ENCODE measurements around the gene NRG3. TPM values are rescaled to one million over a fixed set of nuclear protein-coding genes. Genes with fewer than 3 reads are reported as not detected.

Gene NRG3
- total and polyA plus RNA-seq, 2 of the 4 experiments (the other 2 are of a cell fraction): not detected

GRCh38 chr10:82124713-82125112 is 249.7 kb downstream of the NRG3 start:
- TF ChIP-seq POLR2A (IDR thresholded peaks at IDR 0.05; ENCODE audit: low read depth, low read length): no peak
- no peak for TF ChIP-seq USF2 (IDR thresholded peaks at IDR 0.05; ENCODE audit: low read depth, low read length)
- TF ChIP-seq RCOR1 (IDR thresholded peaks at IDR 0.05; ENCODE audit: insufficient replicate concordance, low read length): no peak
- no peak for TF ChIP-seq CHD1 (IDR thresholded peaks at IDR 0.05; ENCODE audit: low read depth, low read length)
- no peak for TF ChIP-seq MXI1 (IDR thresholded peaks at IDR 0.05; ENCODE audit: borderline replicate concordance, low read depth, low read length)
- no peak for TF ChIP-seq NFE2L2 (IDR thresholded peaks at IDR 0.05; ENCODE audit: low read depth, low read length)
- no peak for TF ChIP-seq SMC3 (IDR thresholded peaks at IDR 0.05; ENCODE audit: low read depth, low read length)
- TF ChIP-seq RAD21 (IDR thresholded peaks at IDR 0.05; ENCODE audit: low read length): no peak
- no peak for TF ChIP-seq RFX5 (IDR thresholded peaks at IDR 0.05; ENCODE audit: low read depth, low read length)
- TF ChIP-seq FOS (IDR thresholded peaks at IDR 0.05; ENCODE audit: low read depth, low read length): no peak
- TF ChIP-seq MAZ (IDR thresholded peaks at IDR 0.05; ENCODE audit: borderline replicate concordance, low read depth, low read length): no peak
- TF ChIP-seq ELK1 (IDR thresholded peaks at IDR 0.05; ENCODE audit: borderline replicate concordance, low read depth, low read length): no peak
- no peak for TF ChIP-seq CTCF (conservative IDR thresholded peaks at IDR 0.05; ENCODE audit: low read depth, low read length)
- TF ChIP-seq BHLHE40 (IDR thresholded peaks at IDR 0.05; ENCODE audit: low read depth, low read length): no peak
- peaks cover 5% of the 10 kb centered on the region; the same call in 1 of the 2 replicates for H3K9me3 ChIP-seq (ENCODE audit: control insufficient read depth, insufficient read depth, low read length)
- H3K9me1 ChIP-seq (ENCODE audit: insufficient read depth, low read length): no peaks in the 10 kb centered on the region
- H3K27me3 ChIP-seq (ENCODE audit: control insufficient read depth, insufficient read depth, low read length): no peaks in the 10 kb centered on the region
- no peak overlapping the region for H3K18ac ChIP-seq (ENCODE audit: low read depth, low read length)
- intact Hi-C loops (cut with micrococcal nuclease): no loop called here
- H3K23ac ChIP-seq (ENCODE audit: low read depth, low read length): no peak overlapping the region
- H3K9ac ChIP-seq (ENCODE audit: low read depth, low read length): no peak overlapping the region
- H3K56ac ChIP-seq (ENCODE audit: extremely low read depth, insufficient read depth, low read length): no peak overlapping the region
- H2BK15ac ChIP-seq (ENCODE audit: low read depth, low read length): no peak overlapping the region
- ChIA-PET CTCF (no interaction called here), POLR2A (ENCODE audit: unreplicated experiment) (no interaction called here)
- H2AK9ac ChIP-seq (replicated peaks; ENCODE audit: low read depth, low read length, poor library complexity): no peak overlapping the region
- no peak overlapping the region for H3K14ac ChIP-seq (replicated peaks; ENCODE audit: low read depth, low read length)
- ATAC-seq (ENCODE audit: low read depth) (no peak), DNase-seq (no peak)
- H3K4ac ChIP-seq (ENCODE audit: low read depth, low read length): no peak overlapping the region
- no peaks in the 10 kb centered on the region for H3K4me1 ChIP-seq (ENCODE audit: control insufficient read depth, insufficient read depth, low read length)
- dilution Hi-C loops (cut with HindIII; ENCODE audit: low sequenced_read_pairs, unreplicated experiment): no loop called here
- H3K4me2 ChIP-seq (ENCODE audit: low read depth, low read length): no peak overlapping the region
- no peak overlapping the region for H4K91ac ChIP-seq (ENCODE audit: insufficient read depth, low read depth, low read length)
- no peaks in the 10 kb centered on the region for H4K20me1 ChIP-seq (ENCODE audit: insufficient read depth, low read length)
- no peak overlapping the region for H4K5ac ChIP-seq (ENCODE audit: low read depth, low read length)
- H4K8ac ChIP-seq (ENCODE audit: low read depth in 2 of 2, low read length in 2 of 2): no peak overlapping the region
- H3K27ac ChIP-seq (ENCODE audit: insufficient read depth, low read length): no peak overlapping the region
- H2BK5ac ChIP-seq (ENCODE audit: low read depth, low read length, poor library complexity, severe bottlenecking): no peak overlapping the region
- no peak overlapping the region for H2AFZ ChIP-seq (replicated peaks; ENCODE audit: low read length, poor library complexity)
- 83% methylated on average over 1 of the region's 2 CpGs; no CpG with 5 or more reads in 1 of the 2 experiments for WGBS, 2 experiments (ENCODE audit: extremely low coverage in 2 of 2, insufficient read length in 1 of 2)
- no peak overlapping the region for H2AK5ac ChIP-seq (ENCODE audit: low read depth, low read length)
- BruUV-seq (replicated peaks): no TSS peak
- no peak overlapping the region for H2BK120ac ChIP-seq (ENCODE audit: low read depth, low read length)
- no peaks in the 10 kb centered on the region for H3K79me1 ChIP-seq (ENCODE audit: low read depth in 1 of 2, low read length in 2 of 2)
- in situ Hi-C loops (cut with MboI; ENCODE audit: low sequenced_read_pairs): no loop called here
- no peaks in the 10 kb centered on the region for H3K36me3 ChIP-seq (ENCODE audit: control insufficient read depth, insufficient read depth, low read length)
- H3K4me3 ChIP-seq (ENCODE audit: insufficient read depth, low read depth, low read length): no peak overlapping the region
- no peak overlapping the region for H2BK20ac ChIP-seq (ENCODE audit: low read depth, low read length)

Data from IMR-90 (cell line).